Measurements from ENCODE around the gene TSPAN4.
A peak's percentile ranks its signal among the peaks of the same experiment; 100 is the strongest.

The TSPAN4 gene

GRCh38 chr11:910044-910588 is 67.5 kb downstream of the TSPAN4 start:
- Histone ChIP-seq H3K27ac (ENCODE audit: low read length) (peak overlapping the region; percentile 72), H3K4me1 (ENCODE audit: insufficient read depth, low read length) (peaks cover 30% of the 10 kb centered on the region), H2AFZ (ENCODE audit: low read depth, low read length) (peak overlapping the region; percentile 100), H3K27me3 (ENCODE audit: insufficient read depth, low read length, poor library complexity) (no peaks in the 10 kb centered on the region), H3K9me3 (ENCODE audit: insufficient read depth, low read length, severe bottlenecking) (no peaks in the 10 kb centered on the region), H3K79me2 (ENCODE audit: insufficient read depth, low read length) (peaks cover 50% of the 10 kb centered on the region), H3K4me2 (ENCODE audit: insufficient read depth, low read length) (peak overlapping the region; percentile 85), H3K36me3 (ENCODE audit: insufficient read depth, low read length) (peaks cover 20% of the 10 kb centered on the region), H3K4me3 (ENCODE audit: low read depth in 1 of 2, low read length in 2 of 2) (peak overlapping the region; percentile 99), H4K20me1 (ENCODE audit: insufficient read depth, low read length) (peaks cover 25% of the 10 kb centered on the region), H3K9ac (ENCODE audit: low read depth, low read length) (peak overlapping the region; percentile 94)
- TF ChIP-seq CTCF (IDR thresholded peaks at IDR 0.05; ENCODE audit: borderline replicate concordance, extremely low read depth, low read length, poor library complexity, severe bottlenecking) (no peak), EZH2 (IDR thresholded peaks at IDR 0.05; ENCODE audit: borderline replicate concordance, low read depth, low read length, severe bottlenecking) (no peak)
- DNase-seq (no peak), ATAC-seq (ENCODE audit: insufficient read depth, low read depth) (peak; percentile 37; the same call in 2 of the 3 replicates)

GRCh38 chr11:910589-911030 is 68.0 kb downstream of the TSPAN4 start, which contains the start of gene CHID1:
Gene CHID1 (minus strand): TSS chr11:910810. CDS start chr11:904816, 5,994 bp downstream.
- Histone ChIP-seq H4K20me1 (ENCODE audit: insufficient read depth, low read length) (peaks cover 25% of the 10 kb centered on the region), H3K79me2 (ENCODE audit: insufficient read depth, low read length) (peaks cover 49% of the 10 kb centered on the region), H3K27ac (ENCODE audit: low read length) (peak within 1 kb of the TSS; percentile 72), H3K9me3 (ENCODE audit: insufficient read depth, low read length, severe bottlenecking) (no peaks in the 10 kb centered on the region), H2AFZ (ENCODE audit: low read depth, low read length) (peak within 1 kb of the TSS; percentile 100), H3K4me1 (ENCODE audit: insufficient read depth, low read length) (peaks cover 30% of the 10 kb centered on the region), H3K4me2 (ENCODE audit: insufficient read depth, low read length) (peak within 1 kb of the TSS; percentile 85), H3K4me3 (ENCODE audit: low read depth in 1 of 2, low read length in 2 of 2) (peak within 1 kb of the TSS; percentile 99), H3K27me3 (ENCODE audit: insufficient read depth, low read length, poor library complexity) (no peaks in the 10 kb centered on the region), H3K9ac (ENCODE audit: low read depth, low read length) (peak within 1 kb of the TSS; percentile 94), H3K36me3 (ENCODE audit: insufficient read depth, low read length) (peaks cover 20% of the 10 kb centered on the region)
- DNase-seq (peak; percentile 86), ATAC-seq (ENCODE audit: insufficient read depth, low read depth) (peak; percentile 91)
- TF ChIP-seq CTCF (IDR thresholded peaks at IDR 0.05; ENCODE audit: borderline replicate concordance, extremely low read depth, low read length, poor library complexity, severe bottlenecking) = no peak
- no peak for TF ChIP-seq EZH2 (IDR thresholded peaks at IDR 0.05; ENCODE audit: borderline replicate concordance, low read depth, low read length, severe bottlenecking)

GRCh38 chr11:911031-911889 is 68.6 kb downstream of the TSPAN4 start:
- no peaks in the 10 kb centered on the region for H3K27me3 ChIP-seq (ENCODE audit: insufficient read depth, low read length, poor library complexity)
- H3K4me3 ChIP-seq (ENCODE audit: low read depth in 1 of 2, low read length in 2 of 2) = peak overlapping the region; percentile 99; a peak in 3 of 4 replicates
- ATAC-seq (ENCODE audit: insufficient read depth, low read depth) (peak; percentile 41), DNase-seq (peak; percentile 58)
- H3K9ac ChIP-seq (ENCODE audit: low read depth, low read length) = peak overlapping the region; percentile 94
- H3K27ac ChIP-seq (ENCODE audit: low read length) = peak overlapping the region; percentile 68
- H3K36me3 ChIP-seq (ENCODE audit: insufficient read depth, low read length) = peaks cover 20% of the 10 kb centered on the region
- peaks cover 30% of the 10 kb centered on the region for H3K4me1 ChIP-seq (ENCODE audit: insufficient read depth, low read length)
- peak overlapping the region; percentile 85 for H3K4me2 ChIP-seq (ENCODE audit: insufficient read depth, low read length)
- H3K9me3 ChIP-seq (ENCODE audit: insufficient read depth, low read length, severe bottlenecking) = no peaks in the 10 kb centered on the region
- H3K79me2 ChIP-seq (ENCODE audit: insufficient read depth, low read length) = peaks cover 42% of the 10 kb centered on the region
- H4K20me1 ChIP-seq (ENCODE audit: insufficient read depth, low read length) = peaks cover 25% of the 10 kb centered on the region
- no peak for TF ChIP-seq EZH2 (IDR thresholded peaks at IDR 0.05; ENCODE audit: borderline replicate concordance, low read depth, low read length, severe bottlenecking)
- TF ChIP-seq CTCF (IDR thresholded peaks at IDR 0.05; ENCODE audit: borderline replicate concordance, extremely low read depth, low read length, poor library complexity, severe bottlenecking) = peak; percentile 3
- H2AFZ ChIP-seq (ENCODE audit: low read depth, low read length) = peak overlapping the region; percentile 80

All from DND-41 (cell line).